Stimulated activated CD8-positive, alpha-beta memory T cell treated with anti-CD3 and anti-CD28 coated beads, Interleukin-15, amount 100 ng/mL, for 1 hour (primary cell): ENCODE measurements around the gene PRXL2A.
"Not testable (repeated sequence)": the region's sequence is repeated elsewhere in the genome, so short reads cannot be mapped to it uniquely, and the experiment has no call there.

ENCODE experiments used
- DNase-seq: peaks from one replicate; pipeline ENCODE4 v3.0.0-alpha.2; 2020; ENCODE audit warnings: low read depth

Gene PRXL2A

DNA sequence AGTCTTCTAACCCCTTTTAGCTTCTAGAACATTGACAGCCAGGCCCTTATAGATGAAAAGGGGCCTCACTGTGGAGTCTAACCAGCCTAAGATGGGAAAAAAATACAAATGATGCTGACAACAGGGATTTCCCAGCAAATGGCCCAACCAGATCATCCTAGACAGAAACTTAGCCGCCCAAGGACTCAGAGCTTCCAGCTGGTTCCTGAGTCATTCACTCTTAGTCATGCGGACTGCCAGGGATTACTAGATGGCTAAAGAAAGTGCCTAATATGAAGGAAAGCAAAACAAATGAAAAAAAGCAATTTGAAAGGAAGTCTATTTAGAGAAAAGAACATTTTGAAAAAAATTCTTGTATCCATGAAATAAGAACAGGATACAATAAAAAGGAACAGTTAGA is 69.5 kb downstream of the PRXL2A start:
- DNase-seq = no peak

DNA sequence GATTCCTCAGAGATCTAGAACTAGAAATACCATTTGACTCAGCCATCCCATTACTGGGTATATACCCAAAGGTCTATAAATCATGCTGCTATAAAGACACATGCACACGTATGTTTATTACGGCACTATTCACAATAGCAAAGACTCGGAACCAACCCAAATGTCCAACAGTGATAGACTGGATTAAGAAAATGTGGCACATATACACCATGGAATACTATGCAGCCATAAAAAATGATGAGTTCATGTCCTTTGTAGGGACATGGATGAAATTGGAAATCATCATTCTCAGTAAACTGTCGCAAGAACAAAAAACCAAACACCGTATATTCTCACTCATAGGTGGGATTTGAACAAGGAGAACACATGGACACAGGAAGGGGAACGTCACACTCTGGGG is 72.0 kb downstream of the PRXL2A start:
- DNase-seq = not testable (repeated sequence)

DNA sequence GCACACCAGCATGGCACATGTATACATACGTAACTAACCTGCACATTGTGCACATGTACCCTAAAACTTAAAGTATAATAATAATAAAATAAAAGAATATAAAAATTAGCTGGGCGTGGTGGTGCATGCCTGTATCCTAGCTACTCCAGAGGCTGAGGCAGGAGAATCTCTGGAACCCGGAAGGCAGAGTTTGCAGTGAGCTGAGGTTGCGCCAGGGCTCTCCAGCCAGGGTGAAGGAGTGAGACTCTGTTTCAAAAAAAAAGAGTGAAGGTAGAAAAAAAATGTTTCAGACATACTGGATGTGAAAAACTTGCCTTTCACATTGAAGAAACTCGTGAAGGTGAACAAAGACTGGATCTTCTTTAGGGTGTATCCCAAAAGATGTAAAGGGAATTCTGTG is 72.5 kb downstream of the PRXL2A start:
- DNase-seq = no peak

DNA sequence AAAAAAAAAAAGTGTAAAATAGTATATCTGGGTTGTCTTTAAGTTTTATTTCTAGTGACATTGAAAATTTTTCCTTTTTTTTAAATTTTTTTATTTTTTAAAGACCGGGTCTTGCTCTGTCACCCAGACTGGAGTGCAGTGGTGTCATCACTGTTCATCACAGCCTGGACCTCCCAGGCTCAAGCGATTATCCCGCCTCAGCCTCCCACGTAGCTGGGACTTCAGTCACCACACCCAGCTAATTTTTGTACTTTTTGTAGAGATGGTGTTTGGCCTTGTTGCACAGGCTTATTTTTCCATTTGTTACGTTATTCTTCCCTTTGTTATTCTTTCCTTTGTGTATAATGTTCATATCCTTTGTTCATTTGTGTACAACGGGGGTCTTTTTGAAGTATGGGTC is 75.9 kb downstream of the PRXL2A start:
- no peak for DNase-seq

DNA sequence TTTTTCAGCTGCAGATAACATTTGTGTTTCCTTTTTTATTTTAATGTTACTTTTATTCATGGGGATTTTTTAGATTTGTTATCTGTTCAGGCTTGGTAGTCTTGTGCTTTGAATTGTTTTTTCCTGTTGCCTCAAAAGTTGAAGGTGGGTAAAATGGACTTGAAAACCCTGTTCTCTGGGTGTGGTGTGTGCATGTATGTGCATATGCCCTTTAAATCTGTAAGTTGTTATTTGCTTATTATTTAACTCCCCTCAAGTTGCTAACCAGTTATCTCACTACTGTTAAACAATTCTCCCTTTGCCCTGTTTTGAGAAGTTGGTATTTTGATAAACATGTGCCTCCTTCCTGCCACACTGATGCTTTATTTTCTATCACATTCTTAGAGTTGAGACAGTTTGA is 76.3 kb downstream of the PRXL2A start:
- DNase-seq = no peak

DNA sequence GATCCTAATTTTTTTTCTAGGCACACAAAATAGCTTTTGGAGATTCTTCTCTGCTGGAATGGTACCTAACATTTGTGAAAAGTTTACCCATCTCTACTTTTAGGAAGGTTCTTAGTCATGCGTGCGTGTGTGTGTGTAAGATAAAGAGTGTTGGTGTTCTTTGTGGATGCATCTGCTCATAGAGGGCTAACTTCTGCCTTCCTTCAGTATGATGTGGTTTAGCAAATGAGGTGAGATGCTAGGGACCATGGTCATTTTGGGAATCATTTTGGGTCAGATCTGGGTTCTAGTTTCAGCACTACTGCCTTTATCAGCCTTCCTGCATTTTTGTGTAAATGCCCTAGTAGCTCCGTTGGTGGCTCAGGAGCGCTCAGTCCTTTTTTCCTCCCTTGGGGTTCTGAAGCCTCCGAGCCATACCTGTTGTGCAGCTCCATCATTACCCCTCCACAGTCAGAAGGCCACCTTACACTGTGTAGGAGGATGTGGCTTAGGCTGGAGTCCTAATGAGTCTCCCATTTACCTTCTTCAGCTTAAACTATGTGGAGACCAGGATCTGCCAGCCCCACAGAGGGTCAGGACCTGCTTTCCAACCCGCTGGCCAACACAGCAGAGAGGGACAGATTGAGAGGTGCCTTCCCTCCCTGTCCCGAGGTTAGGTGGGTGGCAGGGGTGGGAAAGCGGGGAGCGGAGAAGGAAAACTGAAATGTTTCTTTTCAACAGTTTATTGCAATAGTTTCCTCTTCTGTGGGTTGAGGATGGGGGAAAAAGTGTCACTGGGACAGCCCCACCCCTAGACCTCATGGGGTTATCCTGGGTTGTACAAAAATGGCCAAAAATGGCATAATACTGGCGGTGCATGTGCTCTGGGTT is 77.0 kb downstream of the PRXL2A start:
- no peak for DNase-seq

DNA sequence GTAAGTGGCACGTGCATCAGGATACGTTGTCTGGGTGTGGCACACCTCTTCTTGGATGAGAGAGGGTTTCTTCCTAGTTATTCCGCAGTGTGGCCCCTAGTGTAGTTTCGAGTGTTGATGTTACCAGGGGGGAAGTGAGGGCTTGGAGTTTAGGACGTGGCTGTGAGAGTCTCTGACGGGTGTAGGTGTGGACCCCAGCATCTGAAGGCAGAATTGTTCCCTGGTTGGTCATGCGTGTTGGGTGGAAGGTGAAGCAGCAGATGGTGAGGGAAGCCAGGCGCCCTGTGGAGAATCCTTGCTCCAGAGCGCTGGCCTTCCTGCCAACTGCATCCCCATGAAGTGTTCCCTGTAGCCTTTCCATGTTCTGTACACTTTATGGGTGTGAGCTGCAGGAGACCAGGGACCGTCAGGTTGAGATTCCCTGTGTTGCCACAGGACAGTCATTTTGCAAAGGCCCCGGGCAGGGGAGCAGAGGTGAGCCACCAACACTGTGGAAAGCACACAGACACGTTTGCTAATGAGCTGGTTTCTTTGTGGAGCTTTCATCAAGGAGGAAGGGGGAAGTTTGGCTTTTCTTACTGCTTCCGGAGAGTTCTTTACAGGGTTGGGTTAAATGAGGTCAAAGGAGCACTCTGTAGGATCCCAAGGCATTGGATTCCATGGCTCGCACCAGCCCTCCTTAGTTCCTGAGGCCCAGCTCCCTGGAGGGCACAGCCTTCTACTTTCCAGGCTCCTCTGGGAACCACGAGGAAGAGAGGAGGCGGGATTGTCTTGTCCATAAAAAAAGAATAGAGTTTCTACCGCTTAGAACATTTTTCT is 77.8 kb downstream of the PRXL2A start:
- no peak for DNase-seq
